HG02678 (cell line): Measurements from ENCODE around the gene ZNF532.
"Not testable (repeated sequence)": the region's sequence is repeated elsewhere in the genome, so short reads cannot be mapped to it uniquely, and the experiment has no call there.

ENCODE experiments used
- ATAC-seq: cut with Tn5 transposase; IDR thresholded peaks from one replicate; pipeline ENCODE4 v1.9.1; 2021; ENCODE audit warnings: mild to moderate bottlenecking, moderate library complexity; ENCODE audit not compliant: unreplicated experiment

The ZNF532 gene

GRCh38 chr18:58864146-58865032, at the start of gene ZNF532:
Gene ZNF532 (plus strand): TSS chr18:58864877. CDS start in a region left out here.
- no peak for ATAC-seq

DNA sequence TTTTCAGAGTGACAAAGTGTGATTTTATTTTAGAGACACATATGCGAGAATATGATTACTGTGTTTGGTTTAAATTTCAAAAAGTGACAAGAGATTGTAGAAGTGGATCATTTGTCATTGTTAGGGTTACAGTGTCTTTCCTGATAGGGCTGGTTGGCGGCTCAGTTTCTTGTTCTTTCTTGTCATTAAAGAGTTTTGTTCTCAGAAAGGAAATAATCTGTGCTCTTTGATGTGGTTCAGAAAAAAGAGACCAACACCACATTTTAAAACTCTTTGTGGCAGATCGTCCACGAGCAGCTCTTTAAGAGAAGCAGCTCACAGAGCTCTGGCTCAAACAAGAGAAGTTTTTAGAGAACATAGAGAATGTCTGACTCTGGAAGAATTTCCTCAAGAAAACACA, 45.6 kb upstream of the ZNF532 start:
- ATAC-seq, result peak; percentile 44

- no peak for ATAC-seq
These were observed 44.4 kb upstream of the ZNF532 start for GRCh38 chr18:58820251-58820650.

DNA sequence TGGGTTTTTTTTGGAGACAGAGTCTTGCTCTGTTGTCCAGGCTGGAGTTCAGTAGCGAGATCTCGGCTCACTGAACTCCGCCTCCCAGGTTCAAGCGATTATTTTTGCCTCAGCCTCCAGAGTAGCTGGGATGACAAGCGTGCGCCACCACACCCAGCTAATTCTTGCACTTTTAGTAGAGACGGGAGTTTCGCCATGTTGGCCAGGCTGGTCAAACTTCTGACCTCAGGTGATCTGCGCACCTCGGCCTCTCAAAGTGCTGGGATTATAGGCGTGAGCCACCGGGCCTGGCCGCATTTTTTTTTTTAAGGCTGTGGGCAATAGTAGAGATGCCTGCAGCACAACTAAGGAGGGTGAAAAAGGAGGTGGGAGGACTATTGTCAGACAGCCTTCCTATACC, 41.7 kb upstream of the ZNF532 start:
- ATAC-seq, result no peak

DNA sequence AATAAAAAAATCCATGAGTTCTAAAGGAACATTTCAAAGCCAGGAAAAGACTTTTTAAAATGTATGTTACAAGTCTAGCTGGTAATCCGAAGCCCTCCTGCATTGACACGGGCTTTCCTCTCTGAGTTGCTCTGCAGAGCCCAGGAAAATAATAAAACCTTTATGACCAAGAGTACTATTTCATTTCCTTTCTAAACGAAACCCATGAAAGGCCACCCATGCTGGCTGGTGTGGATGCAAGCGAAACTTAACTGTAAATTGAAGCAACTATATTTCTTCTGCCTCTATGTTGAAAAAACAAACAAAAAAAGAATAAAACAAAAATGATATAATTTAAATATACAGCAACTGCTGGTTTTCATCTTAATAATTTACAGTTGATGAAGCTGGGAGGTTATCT, 41.3 kb upstream of the ZNF532 start:
- no peak for ATAC-seq

DNA sequence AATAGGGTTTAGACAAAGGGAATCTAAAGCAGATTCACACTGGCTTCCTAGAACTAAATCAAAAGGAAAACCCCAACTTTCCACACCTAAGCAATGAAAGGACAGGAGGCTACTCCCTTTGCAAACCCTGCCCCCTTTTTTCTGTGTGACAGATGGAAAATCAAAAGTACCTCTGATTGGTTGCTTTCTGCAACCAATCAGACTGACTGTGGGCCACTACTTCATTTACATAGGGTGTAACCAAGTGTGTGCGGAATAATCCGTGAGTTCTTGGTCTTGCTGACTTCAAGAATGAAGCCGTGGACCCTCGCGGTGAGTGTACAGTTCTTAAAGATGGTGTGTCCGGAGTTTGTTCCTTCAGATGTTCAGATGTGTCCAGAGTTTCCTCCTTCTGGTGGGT, 37.8 kb upstream of the ZNF532 start:
- ATAC-seq, result not testable (repeated sequence)

GRCh38 chr18:58827428-58827827, 37.2 kb upstream of the ZNF532 start:
- no peak for ATAC-seq

DNA sequence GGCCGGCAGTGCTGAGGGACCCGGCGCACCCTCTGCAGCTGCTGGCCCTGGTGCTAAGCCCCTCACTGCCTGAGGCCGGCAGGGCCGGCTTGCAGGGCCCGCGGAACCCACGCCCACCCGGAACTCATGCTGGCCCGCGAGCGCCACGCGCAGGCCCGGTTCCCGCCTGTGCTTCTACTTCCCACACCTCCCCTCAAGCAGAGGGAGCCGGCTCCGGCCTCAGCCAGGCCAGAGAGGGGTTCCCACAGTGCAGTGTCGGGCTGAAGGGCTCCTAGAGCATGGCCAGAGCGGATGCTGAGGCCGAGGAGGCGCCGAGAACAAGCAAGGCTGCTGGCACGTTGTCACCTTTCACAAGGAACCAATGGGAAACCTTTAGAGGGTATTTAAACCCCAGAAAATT, 36.8 kb upstream of the ZNF532 start:
- ATAC-seq, result no peak

DNA sequence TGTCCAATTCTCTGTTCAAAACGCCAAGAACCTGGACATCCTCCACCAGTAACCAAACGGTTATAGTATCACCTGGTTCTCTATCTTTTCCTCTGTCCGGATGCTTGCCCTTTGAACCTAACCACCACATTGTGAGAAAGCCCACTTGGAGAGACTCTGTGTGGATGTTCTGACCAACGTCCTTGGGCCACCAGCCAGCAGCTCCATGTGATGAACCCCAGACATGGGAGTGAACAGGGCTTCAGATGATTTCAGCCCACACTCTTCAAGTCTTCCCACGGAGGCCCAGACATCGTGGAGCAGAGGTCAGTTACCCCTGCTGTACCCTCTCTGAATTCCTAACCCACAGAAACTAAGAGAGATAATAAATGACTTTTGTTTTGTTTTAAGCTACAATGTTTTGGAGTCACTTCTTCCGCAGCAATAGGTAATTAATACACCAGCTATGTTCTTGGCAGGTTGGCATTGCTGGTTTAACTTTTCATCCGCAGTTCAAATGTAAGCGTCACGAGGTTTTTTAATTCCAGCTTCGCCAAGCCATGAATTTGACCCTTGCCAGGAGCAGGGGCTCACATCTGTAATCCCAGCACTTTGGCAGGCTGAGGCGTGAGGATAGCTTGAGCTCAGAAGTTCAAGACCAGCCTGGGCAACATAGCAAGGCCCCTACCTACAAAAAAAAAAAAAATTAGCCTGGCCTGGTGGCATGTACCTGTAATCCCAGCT, 36.1 kb upstream of the ZNF532 start:
- no peak for ATAC-seq

DNA sequence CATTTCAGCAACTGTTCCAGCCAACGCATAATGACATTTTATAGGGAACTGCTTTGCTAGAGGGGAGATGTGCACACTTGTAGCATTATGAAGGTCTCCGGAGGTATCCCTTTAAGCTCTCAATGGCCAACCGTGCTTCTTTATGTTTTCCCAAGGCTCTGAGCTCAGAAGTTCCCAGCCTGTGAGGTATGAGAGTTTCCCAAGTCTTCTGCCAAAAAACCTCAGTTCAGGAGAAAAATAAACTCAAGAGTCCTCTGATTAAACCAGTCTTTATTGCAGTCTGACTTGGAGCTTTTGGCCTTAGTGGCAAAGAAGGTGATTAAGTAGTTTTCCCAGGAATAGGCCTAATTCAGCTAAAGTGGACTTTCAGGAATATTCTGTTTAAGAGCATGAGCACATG, 35.4 kb upstream of the ZNF532 start:
- no peak for ATAC-seq

DNA sequence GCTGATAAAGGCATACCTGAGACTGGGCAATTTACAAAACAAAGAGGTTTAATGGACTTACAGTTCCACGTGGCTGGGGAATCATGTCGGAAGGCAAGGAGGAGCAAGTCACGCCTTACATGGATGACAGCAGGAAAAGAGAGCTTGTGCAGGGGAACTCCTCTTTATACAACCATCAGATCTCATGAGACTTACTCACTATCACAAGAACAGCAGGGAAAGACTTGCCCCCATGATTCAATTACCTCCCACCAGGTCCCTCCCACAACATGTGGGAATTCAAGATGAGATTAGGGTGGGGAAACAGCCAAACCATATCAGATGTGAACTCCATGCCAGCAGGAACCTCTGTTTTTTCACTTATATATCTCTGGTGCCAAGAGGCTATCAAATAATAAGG, 34.8 kb upstream of the ZNF532 start:
- not testable (repeated sequence) for ATAC-seq

GRCh38 chr18:58831606-58832005, 33.1 kb upstream of the ZNF532 start:
- no peak for ATAC-seq

GRCh38 chr18:58838165-58838860, 26.4 kb upstream of the ZNF532 start:
- ATAC-seq, result no peak

- ATAC-seq, result no peak
These were observed 25.7 kb upstream of the ZNF532 start for GRCh38 chr18:58838946-58839345.

- ATAC-seq, result no peak
These were observed 21.5 kb upstream of the ZNF532 start for GRCh38 chr18:58842978-58843687.

DNA sequence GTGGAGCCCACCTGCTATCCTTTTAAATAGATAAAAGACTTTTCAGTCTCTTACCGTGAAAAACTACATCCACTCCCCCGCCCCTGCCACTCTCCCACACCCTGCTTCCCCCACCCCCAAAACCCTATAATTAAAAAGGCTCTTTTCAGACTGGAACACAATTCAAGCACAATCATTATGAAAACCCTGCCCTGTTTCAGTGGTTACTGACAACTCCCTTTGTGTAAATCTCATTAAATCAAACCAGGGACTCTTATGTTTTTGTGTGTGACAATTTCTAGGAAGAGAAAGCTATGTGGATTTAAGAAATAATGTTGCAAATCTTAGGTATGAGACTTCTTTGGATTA, 21.0 kb upstream of the ZNF532 start:
- no peak for ATAC-seq

DNA sequence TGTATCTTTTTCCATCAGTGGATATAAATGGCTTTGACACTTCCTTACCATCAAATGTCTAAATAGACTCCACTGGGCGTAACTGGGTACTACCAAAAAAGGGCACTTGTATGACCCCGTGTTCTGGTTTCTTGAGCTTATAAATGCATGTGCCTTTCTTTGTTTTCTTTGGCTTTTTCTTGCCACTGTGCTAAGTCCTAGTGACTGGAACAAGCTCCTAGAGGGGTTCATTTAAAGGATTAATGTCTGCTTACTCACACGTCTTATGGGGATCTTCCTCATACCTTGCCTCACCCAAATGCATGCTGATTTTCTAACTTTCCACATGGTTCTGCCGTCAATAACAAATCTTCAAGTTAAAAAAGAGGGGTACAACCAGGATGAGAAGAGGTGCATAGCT, 19.8 kb upstream of the ZNF532 start:
- ATAC-seq, result no peak

DNA sequence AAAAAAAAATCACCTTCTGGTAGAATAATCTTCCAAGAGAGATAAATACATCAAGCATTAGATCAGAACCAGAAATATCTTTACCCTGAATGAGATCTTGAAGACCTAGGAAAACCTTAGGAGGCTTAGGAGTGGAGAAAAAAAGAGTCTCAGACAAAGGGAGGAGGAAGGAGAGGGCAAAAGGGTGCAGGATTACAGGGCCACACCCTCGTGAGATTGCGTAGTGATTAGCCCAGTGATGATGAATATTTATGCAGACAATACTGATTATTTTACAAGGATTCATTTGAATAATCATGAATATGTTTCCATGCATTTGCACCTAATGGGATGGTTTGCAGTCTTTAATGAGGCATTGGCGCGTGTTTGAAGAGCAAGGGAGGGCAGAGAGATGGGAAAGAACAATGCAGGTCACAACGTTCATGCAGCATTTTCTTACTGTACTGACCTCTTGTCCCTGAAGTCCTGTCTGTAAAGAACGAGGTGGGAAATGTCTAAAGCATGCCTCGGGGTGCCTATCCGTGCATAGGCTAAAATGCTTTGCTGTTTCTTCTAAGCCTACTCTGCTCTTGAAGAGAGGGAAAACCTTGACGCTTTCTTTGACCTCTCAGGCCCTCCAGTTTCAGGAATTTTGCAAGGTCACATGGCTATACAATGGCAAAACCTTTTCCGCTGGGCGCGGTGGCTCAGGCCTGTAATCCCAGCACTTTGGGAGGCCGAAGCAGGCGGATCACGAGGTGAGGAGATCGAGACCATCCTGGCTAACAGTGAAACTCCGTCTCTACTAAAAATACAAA, 18.6 kb upstream of the ZNF532 start:
- ATAC-seq, result no peak

DNA sequence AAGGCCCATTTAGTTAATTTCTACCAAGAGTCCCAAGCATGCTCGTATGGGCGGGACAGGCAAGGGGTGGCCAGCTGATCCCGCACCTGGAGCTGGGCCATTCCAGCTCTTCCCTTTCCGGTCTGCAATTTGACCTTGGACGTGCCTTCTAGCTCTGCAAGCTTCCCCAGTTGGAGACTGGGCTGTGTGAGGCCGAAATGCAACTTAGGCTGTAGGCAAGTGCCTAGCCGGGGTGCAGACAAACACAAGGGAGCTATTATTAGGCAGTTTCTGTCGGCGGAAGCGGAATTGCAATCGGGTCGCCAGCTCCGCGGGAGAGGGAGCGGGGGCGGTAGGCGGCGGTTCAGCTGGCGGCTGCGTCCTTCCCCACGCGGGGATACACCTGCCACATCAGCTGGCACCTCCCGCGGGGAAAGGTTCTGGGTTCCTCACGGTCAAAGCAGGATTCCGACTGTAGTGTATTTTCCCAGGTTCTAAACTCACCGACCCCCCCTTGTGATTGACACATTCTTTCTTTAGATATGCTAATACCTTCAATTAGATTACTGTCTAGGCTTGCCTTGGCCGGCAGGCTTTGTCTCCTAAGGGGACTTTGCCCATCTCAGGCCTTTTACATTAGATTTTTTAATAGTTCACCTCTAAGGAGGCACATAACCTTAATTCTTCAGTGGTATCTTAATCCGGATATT, 17.1 kb upstream of the ZNF532 start:
- ATAC-seq, result no peak

GRCh38 chr18:58848685-58849084, 16.0 kb upstream of the ZNF532 start:
- no peak for ATAC-seq
